Fibroblast of lung (primary cell): ENCODE results near the gene TERB1. TPM values are rescaled to one million over a fixed set of nuclear protein-coding genes. Genes with fewer than 3 reads are reported as not detected.

ENCODE experiments used
- DNase-seq, 2 donors: peaks; one replicate each; pipeline versions ENCODE4 v3.0.0 to v3.0.0-alpha.2; 2010; ENCODE audit warnings: low read depth in 2 of 2
- H2AFZ ChIP-seq: 2 replicates; pipeline ENCODE4 v1.5.1; 2012; ENCODE audit warnings: low read length, control low read depth, inconsistent platforms
- H3K27ac ChIP-seq: 2 replicates; pipeline ENCODE4 v1.5.1; 2011; ENCODE audit warnings: low read length, control low read depth; ENCODE audit not compliant: insufficient read depth
- H3K27me3 ChIP-seq: 2 replicates; pipeline ENCODE4 v1.5.1; 2011; ENCODE audit warnings: mild to moderate bottlenecking, low read length; ENCODE audit not compliant: control insufficient read depth, insufficient read depth
- H3K36me3 ChIP-seq: 2 replicates; pipeline ENCODE4 v1.5.1; 2011; ENCODE audit warnings: low read length; ENCODE audit not compliant: control insufficient read depth, insufficient read depth
- H3K4me1 ChIP-seq: 2 replicates; pipeline ENCODE4 v1.5.1; 2011; ENCODE audit warnings: low read length; ENCODE audit not compliant: control insufficient read depth, insufficient read depth; ENCODE audit errors: extremely low read depth
- H3K4me2 ChIP-seq: 2 replicates; pipeline ENCODE4 v1.5.1; 2011; ENCODE audit warnings: low read length, control low read depth; ENCODE audit not compliant: insufficient read depth; ENCODE audit errors: extremely low read depth
- H3K4me3 ChIP-seq, 4 experiments: fragments of 200-600 bp in 1 of 4; sonication (generic) in 1 of 4; replicated peaks in 1 of 4; 2 replicates each; pipeline ENCODE4 v1.5.1; 2011 to 2016; ENCODE audit warnings: low read length in 4 of 4, low read depth in 3 of 4, mild to moderate bottlenecking in 3 of 4, control low read depth in 2 of 4, inconsistent platforms in 1 of 4, mixed read lengths in 1 of 4; ENCODE audit not compliant: insufficient read depth in 1 of 4; ENCODE audit errors: control extremely low read depth in 1 of 4
- H3K79me2 ChIP-seq: 2 replicates; pipeline ENCODE4 v1.5.1; 2012; ENCODE audit warnings: mild to moderate bottlenecking, low read length, inconsistent platforms; ENCODE audit not compliant: control insufficient read depth, insufficient read depth
- H3K9ac ChIP-seq: 2 replicates; pipeline ENCODE4 v1.5.1; 2011; ENCODE audit warnings: mild to moderate bottlenecking, low read length, control low read depth; ENCODE audit not compliant: insufficient read depth
- H3K9me3 ChIP-seq: 2 replicates; pipeline ENCODE4 v1.5.1; 2012; ENCODE audit warnings: low read depth, low read length; ENCODE audit not compliant: control insufficient read depth, insufficient read depth
- H4K20me1 ChIP-seq: 2 replicates; pipeline ENCODE4 v1.5.1; 2011; ENCODE audit warnings: low read length; ENCODE audit not compliant: control insufficient read depth, insufficient read depth; ENCODE audit errors: extremely low read depth
- EZH2 ChIP-seq: IDR thresholded peaks from 2 replicates; pipeline ENCODE4 v1.5.1; 2012; ENCODE audit warnings: low read length, control low read depth, mild to moderate bottlenecking; ENCODE audit errors: missing control alignments
- polyA plus RNA-seq, 2 donors: library from polyadenylated mRNA; depleted of rRNA in 1 of 2; stranded (reverse) in 1 of 2; unstranded in 1 of 2; fragments of >200 nt; gene quantifications; 2 replicates each; pipeline ENCODE4 v1.2.1, GENCODE V29; 2011 to 2012; ENCODE audit warnings: missing spikeins in 1 of 2
- total RNA-seq: library from RNA; depleted of rRNA; stranded (reverse); fragments of >200 nt; gene quantifications from 2 replicates; pipeline ENCODE4 v1.2.1, GENCODE V29; 2014
- TF ChIP-seq, protein P1 (sequence below), 2 donors: IDR thresholded peaks in 1 of 2; conservative IDR thresholded peaks in 1 of 2; 1 replicate in 1 of 2; 2 replicates in 1 of 2; pipeline ENCODE4 v1.5.1; 2011 to 2012; ENCODE audit warnings: low read length in 2 of 2, control low read depth in 1 of 2, inconsistent platforms in 1 of 2, low read depth in 1 of 2, mild to moderate bottlenecking in 1 of 2

The TERB1 gene
- total and polyA plus RNA-seq, 2 donors (not counting 1 experiment from before 2014, with no cell fraction given): 0.17 TPM; not detected in 1

DNA sequence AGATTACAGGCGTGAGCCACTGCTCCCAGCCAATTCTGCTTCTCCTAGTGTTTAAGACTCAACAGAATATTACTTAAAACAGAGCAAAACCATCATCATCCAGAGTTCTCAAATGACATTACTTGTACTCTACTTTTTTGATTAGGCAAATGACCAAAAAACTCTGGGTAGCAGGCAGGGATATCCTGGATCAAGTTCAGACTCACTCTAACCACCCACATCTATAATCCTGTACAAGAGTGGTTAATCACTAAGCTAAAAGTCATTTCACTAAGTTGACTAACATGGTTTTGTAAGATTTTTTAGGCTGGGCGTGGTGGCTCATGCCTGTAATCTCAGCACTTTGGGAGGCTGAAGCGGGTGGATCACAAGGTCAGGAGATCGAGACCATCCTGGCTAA lies 22.6 kb upstream of the TERB1 start:
- H3K27ac ChIP-seq: no peak overlapping the region
- peaks cover 3% of the 10 kb centered on the region for H3K36me3 ChIP-seq
- H3K27me3 ChIP-seq: no peaks in the 10 kb centered on the region
- H3K4me2 ChIP-seq: no peak overlapping the region
- H3K9me3 ChIP-seq: no peaks in the 10 kb centered on the region
- DNase-seq: peak; percentile 26 to 45
- no peaks in the 10 kb centered on the region for H3K4me1 ChIP-seq
- TF ChIP-seq, protein P1, sequence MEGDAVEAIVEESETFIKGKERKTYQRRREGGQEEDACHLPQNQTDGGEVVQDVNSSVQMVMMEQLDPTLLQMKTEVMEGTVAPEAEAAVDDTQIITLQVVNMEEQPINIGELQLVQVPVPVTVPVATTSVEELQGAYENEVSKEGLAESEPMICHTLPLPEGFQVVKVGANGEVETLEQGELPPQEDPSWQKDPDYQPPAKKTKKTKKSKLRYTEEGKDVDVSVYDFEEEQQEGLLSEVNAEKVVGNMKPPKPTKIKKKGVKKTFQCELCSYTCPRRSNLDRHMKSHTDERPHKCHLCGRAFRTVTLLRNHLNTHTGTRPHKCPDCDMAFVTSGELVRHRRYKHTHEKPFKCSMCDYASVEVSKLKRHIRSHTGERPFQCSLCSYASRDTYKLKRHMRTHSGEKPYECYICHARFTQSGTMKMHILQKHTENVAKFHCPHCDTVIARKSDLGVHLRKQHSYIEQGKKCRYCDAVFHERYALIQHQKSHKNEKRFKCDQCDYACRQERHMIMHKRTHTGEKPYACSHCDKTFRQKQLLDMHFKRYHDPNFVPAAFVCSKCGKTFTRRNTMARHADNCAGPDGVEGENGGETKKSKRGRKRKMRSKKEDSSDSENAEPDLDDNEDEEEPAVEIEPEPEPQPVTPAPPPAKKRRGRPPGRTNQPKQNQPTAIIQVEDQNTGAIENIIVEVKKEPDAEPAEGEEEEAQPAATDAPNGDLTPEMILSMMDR (conservative IDR thresholded peaks at IDR 0.05 in 1 of 2, IDR thresholded peaks at IDR 0.05 in 1 of 2; ENCODE audit: low read depth in 1 of 2, low read length in 2 of 2): no peak
- no peak for TF ChIP-seq EZH2
- no peak overlapping the region for H3K9ac ChIP-seq
- no peak overlapping the region for H3K4me3 ChIP-seq
- peaks cover 6% of the 10 kb centered on the region for H3K79me2 ChIP-seq
- no peak overlapping the region for H2AFZ ChIP-seq
- H4K20me1 ChIP-seq: no peaks in the 10 kb centered on the region

DNA sequence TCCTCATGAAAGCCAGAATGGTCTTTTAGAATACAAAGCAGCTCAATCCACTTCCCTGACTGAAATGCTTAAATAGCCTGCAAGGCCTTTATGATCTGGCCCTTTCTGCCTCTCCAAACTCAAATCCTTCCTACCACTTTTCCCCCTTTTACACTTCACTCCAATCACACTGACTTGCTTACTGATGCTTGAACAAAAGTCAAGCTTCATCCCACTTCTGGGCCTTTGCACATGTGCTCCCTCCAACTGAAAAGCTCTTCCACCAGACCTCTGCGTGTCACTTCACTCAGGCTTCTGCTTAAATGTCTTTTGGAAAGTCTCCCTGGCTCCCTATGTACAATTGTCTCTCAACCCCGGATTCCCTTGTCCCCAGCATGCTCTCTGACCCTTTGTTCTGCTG lies 13.3 kb upstream of the TERB1 start:
- Histone ChIP-seq H2AFZ (no peak overlapping the region), H3K27me3 (no peaks in the 10 kb centered on the region), H3K36me3 (peaks cover 1% of the 10 kb centered on the region), H3K4me1 (no peaks in the 10 kb centered on the region), H3K9me3 (no peaks in the 10 kb centered on the region), H3K4me2 (no peak overlapping the region), H3K4me3 (no peak overlapping the region), H4K20me1 (no peaks in the 10 kb centered on the region), H3K9ac (no peak overlapping the region), H3K79me2 (no peaks in the 10 kb centered on the region), H3K27ac (no peak overlapping the region)
- no peak for DNase-seq
- no peak for TF ChIP-seq EZH2
- TF ChIP-seq, protein P1 (conservative IDR thresholded peaks at IDR 0.05 in 1 of 2, IDR thresholded peaks at IDR 0.05 in 1 of 2; ENCODE audit: low read depth in 1 of 2, low read length in 2 of 2): no peak

DNA sequence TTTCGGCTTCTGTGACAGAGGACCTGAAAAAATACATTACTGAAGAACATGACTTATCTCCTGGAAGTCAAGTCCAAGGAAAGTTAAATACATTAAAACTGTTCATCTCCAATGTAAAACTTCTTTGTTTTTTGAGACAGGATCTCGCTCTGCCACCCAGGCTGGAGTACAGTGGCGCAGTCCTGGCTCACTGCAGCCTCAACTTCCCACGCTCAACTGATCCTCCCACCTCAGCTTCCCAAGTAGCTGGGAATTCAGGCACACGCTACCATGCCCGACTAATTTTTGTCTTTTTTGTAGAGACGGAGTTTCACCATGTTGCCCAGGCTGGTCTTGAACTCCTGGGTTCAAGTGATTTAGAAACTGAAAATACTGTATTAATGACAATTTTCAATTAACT lies 9.7 kb upstream of the TERB1 start:
- no peak for DNase-seq
- Histone ChIP-seq H3K27me3 (no peaks in the 10 kb centered on the region), H3K79me2 (no peaks in the 10 kb centered on the region), H3K27ac (no peak overlapping the region), H3K4me1 (no peaks in the 10 kb centered on the region), H3K36me3 (no peaks in the 10 kb centered on the region), H3K4me3 (no peak overlapping the region), H3K9ac (no peak overlapping the region), H4K20me1 (no peaks in the 10 kb centered on the region), H3K9me3 (no peaks in the 10 kb centered on the region), H2AFZ (no peak overlapping the region), H3K4me2 (no peak overlapping the region)
- no peak for TF ChIP-seq EZH2
- TF ChIP-seq, protein P1 (conservative IDR thresholded peaks at IDR 0.05 in 1 of 2, IDR thresholded peaks at IDR 0.05 in 1 of 2; ENCODE audit: low read depth in 1 of 2, low read length in 2 of 2): no peak
